IPS-18a (cell line): ENCODE results near the gene UQCRC1.
A peak's percentile ranks its signal among the peaks of the same experiment; 100 is the strongest.

Experiments used
- H3K27ac ChIP-seq: one replicate; pipeline ENCODE4 v1.5.1; 2013; ENCODE audit warnings: low read length
- H3K27me3 ChIP-seq: one replicate; pipeline ENCODE4 v1.6.1; 2013; ENCODE audit warnings: mild to moderate bottlenecking, low read length; ENCODE audit not compliant: control insufficient read depth, insufficient read depth
- H3K36me3 ChIP-seq: one replicate; pipeline ENCODE4 v1.6.1; 2013; ENCODE audit warnings: low read depth, low read length; ENCODE audit not compliant: control insufficient read depth
- H3K4me1 ChIP-seq: one replicate; pipeline ENCODE4 v1.6.1; 2013; ENCODE audit warnings: low read depth, low read length; ENCODE audit not compliant: control insufficient read depth
- H3K4me3 ChIP-seq: one replicate; pipeline ENCODE4 v1.5.1; 2013; ENCODE audit warnings: low read length
- H3K9ac ChIP-seq: one replicate; pipeline ENCODE4 v1.6.1; 2013; ENCODE audit warnings: mild to moderate bottlenecking, low read length, moderate library complexity
- H3K9me3 ChIP-seq: one replicate; pipeline ENCODE4 v1.6.1; 2013; ENCODE audit warnings: low read depth, low read length; ENCODE audit not compliant: control insufficient read depth

UQCRC1 gene

DNA sequence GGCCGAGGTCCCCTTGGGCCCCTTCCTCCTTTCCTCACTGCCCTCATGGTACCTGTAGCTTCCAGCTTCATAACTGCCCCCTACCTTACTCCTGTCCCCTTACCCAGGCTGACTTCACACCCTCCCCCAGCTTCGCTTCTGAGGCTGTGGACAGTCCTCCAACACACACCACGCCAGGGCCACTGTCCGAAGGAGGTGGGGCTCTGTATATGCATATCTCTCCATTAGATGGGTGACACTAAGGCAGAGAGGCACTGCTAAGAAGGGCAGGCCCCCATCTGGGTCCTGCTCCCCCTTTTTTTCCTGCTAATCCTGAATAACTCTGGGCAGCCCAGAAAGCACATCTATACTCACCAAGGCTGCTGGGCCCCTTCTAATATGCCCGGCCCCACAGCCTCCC lies 13.3 kb downstream of the UQCRC1 start:
- Histone ChIP-seq H3K27ac (no peak overlapping the region), H3K9me3 (no peaks in the 10 kb centered on the region), H3K9ac (no peak overlapping the region), H3K4me3 (no peak overlapping the region), H3K27me3 (no peaks in the 10 kb centered on the region), H3K36me3 (peaks cover 40% of the 10 kb centered on the region), H3K4me1 (peaks cover 6% of the 10 kb centered on the region)

DNA sequence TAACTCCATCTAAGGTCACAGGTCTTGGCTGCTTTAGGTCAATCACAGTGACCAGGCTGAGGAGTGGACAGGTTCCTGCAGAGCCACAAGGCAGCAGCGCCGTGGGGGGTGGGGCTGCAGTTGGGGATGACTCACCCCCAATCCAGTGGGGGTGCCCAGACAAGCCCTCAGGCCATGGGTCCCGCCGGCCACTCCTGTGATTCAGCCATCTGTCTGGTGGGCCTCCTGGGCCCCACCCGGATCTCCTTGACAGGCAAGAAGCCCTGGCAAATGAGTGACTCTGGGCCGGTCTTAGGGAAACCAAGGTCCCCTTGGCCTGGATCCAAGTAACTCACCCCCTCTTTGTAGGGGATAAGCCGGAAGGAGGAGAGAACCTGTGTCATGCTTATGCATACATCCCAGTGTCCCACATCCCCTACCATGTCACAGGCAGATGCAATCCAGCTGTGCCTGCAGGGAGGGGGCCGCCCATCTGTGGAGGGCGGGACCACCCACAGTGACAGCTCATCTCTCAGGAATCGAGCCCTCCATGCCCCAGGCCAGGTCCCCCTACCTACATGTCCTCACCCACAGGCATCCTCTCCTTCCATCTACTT lies 13.8 kb downstream of the UQCRC1 start:
- Histone ChIP-seq H3K9me3 (no peaks in the 10 kb centered on the region), H3K36me3 (peaks cover 35% of the 10 kb centered on the region), H3K27me3 (no peaks in the 10 kb centered on the region), H3K4me1 (peaks cover 6% of the 10 kb centered on the region), H3K4me3 (no peak overlapping the region), H3K9ac (no peak overlapping the region), H3K27ac (no peak overlapping the region)

DNA sequence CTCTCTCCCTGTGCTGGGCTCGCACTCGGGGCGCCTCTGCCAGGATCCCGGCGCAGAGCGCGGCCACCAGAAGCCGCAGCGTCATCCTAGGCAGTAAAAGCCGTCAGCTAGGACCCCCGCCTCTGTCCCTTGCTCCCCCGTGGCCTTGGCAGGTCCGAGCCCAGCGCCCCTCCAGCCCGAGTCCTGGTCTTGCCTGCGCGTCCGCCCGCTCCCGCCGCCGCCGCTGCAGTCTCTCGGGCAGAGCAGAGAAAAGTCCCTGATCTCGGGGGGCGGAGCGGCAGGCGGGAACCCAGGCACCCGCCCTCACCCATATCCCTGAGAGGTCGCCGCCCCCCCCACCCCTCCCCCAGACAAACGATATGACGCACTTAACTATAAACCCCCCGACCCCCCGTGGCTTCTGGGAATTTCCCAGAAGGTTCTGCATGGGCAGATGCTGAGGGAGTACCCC lies 14.3 kb downstream of the UQCRC1 start, which contains the start of gene COL7A1:
Gene COL7A1 (minus strand): TSS at position 255 of the 451 bp plus-strand sequence. CDS start 170 bp downstream, at position 85.
- Histone ChIP-seq H3K9me3 (no peaks in the 10 kb centered on the region), H3K27me3 (no peaks in the 10 kb centered on the region), H3K4me1 (peaks cover 6% of the 10 kb centered on the region), H3K36me3 (peaks cover 30% of the 10 kb centered on the region), H3K9ac (peak within 1 kb of the TSS; percentile 20), H3K4me3 (peak within 1 kb of the TSS; percentile 15), H3K27ac (no peak within 1 kb of the TSS)

DNA sequence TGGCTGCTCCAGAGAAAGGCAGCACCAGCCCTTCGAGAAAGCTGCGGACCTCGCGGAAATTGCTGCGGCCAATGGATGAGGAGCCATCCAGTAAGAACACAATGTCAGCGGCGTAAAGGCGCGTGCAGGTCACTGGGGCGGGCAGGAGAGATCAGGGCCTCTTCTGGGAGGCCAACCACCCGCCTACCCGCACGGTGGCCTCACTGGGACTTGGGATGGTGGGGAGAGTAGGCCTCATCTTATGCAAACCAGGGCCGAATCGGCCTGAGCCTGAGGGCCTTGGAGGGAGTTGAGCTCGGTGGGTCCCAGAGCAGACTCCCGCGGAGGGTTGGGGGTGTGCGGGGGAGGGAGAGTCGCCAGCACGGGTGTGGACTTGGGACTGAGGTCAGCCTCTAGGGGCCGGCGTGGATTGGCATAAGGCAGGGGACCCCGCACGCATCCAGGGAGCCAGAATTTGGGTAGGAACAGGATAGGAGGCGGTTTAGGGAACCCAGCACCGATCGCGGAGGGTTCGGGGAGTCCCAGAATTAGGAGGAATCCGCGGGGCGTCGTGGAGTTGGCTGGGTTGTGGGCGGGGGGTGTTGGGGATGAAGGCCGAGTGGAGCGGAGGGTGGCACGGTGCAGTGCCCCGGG lies 14.9 kb downstream of the UQCRC1 start:
- H3K27me3 ChIP-seq, result no peaks in the 10 kb centered on the region
- H3K36me3 ChIP-seq, result peaks cover 24% of the 10 kb centered on the region
- no peaks in the 10 kb centered on the region for H3K9me3 ChIP-seq
- peak overlapping the region; percentile 20 for H3K9ac ChIP-seq
- H3K27ac ChIP-seq, result no peak overlapping the region
- H3K4me1 ChIP-seq, result peaks cover 6% of the 10 kb centered on the region
- H3K4me3 ChIP-seq, result peak overlapping the region; percentile 15

DNA sequence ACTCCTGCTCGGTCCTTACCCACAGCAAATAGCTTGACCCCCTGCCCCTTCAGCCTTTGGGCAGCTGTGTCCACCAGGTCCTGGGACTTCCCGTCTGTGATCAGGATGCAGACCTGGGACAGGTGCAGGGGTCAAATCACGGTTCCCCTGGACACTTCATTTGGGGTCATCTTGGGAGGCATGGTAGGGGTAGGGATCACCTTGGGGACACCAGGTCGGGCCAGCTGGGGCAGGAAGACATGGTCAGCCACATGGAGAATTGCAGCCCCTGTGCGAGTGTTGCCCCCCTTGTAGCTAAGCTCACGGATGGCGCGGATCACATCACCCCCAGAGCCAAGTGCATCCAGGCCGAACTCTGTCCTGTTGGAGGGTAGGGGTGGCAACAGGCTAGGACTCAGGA lies 16.1 kb downstream of the UQCRC1 start:
- no peak overlapping the region for H3K27ac ChIP-seq
- H3K36me3 ChIP-seq, result peaks cover 12% of the 10 kb centered on the region
- peaks cover 6% of the 10 kb centered on the region for H3K4me1 ChIP-seq
- no peaks in the 10 kb centered on the region for H3K9me3 ChIP-seq
- no peak overlapping the region for H3K4me3 ChIP-seq
- no peak overlapping the region for H3K9ac ChIP-seq
- no peaks in the 10 kb centered on the region for H3K27me3 ChIP-seq

DNA sequence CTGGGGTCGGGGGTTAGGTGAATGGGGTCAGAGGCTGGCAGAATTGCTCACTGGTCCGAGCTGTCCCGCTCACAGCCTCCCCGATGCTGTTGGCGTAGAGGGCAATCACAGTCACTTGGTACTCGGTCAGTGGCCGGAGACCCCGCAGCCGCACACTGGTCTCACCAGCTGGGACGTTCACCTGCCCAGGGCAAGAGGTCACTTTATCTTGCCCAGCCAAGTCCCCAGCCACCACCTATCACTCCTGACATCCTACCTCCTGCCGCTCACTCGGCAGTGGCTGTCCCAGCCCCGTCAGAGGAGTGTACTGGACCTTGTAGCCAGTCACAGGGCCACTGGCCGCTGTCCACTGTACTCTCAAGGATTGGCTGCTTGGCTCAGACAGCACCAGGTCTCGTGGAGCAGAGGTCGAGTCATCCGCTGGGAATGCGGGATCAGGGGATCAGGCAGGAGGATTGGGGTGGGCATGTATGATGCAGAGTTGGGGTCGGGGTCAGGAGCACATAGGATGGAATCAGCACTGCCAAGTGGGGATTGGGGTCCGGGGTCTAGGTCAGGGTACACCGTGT lies 16.8 kb downstream of the UQCRC1 start:
- peaks cover 5% of the 10 kb centered on the region for H3K36me3 ChIP-seq
- H3K4me1 ChIP-seq, result peaks cover 6% of the 10 kb centered on the region
- no peak overlapping the region for H3K9ac ChIP-seq
- H3K9me3 ChIP-seq, result no peaks in the 10 kb centered on the region
- no peak overlapping the region for H3K4me3 ChIP-seq
- H3K27me3 ChIP-seq, result no peaks in the 10 kb centered on the region
- H3K27ac ChIP-seq, result no peak overlapping the region

DNA sequence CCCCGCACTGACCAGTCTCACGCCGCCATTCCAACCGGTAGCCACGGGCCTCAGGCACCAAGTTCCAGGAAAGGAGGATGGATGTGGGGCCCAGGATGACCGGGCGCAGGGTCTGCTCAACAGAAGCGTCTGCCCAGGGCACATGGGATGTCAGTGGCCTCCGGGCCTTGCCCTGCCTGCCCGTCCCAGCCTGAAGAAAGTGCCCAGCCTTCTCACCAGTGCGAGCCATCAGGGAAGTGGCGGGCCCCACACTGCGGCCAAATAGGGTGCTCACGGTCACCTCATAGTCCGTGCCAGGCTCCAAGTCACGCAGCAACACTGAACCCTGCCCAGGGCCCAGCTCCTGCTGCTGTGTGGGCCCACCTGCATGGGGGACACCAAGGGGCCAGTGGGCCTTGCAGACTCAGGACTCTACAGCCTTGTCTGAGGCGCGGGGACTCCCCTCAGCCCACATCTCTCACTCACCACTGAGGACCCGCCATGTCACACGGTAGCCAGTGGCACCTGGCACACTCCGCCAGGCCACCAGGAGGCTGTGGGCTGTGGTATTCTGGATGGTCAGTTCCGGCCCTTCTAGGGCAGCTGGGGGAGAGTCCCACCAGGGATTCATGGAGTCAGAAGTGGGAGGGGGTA lies 17.4 kb downstream of the UQCRC1 start:
- Histone ChIP-seq H3K4me1 (peaks cover 6% of the 10 kb centered on the region), H3K27ac (no peak overlapping the region), H3K9ac (no peak overlapping the region), H3K36me3 (no peaks in the 10 kb centered on the region), H3K4me3 (no peak overlapping the region), H3K27me3 (no peaks in the 10 kb centered on the region), H3K9me3 (no peaks in the 10 kb centered on the region)

DNA sequence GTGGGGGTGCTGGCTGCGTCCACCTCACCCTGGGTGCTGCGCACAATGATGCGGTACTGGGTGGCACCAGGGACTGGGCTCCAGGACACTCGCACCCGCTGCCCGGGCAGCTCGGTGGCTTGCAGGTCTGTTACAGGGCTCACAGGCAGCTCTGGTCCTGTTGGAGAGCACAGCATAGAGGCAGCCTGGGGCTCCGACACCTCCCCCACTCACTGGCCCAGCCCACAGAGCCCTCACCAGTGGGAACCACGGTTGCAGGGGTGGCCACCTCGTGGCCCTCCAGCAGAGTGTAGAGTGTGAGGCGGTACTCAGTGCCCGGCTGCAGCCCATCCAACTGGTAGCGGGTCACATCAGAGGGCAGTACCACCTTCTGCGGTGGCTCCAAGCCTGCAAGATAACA lies 18.0 kb downstream of the UQCRC1 start:
- H3K9me3 ChIP-seq, result no peaks in the 10 kb centered on the region
- no peaks in the 10 kb centered on the region for H3K36me3 ChIP-seq
- no peak overlapping the region for H3K9ac ChIP-seq
- H3K4me1 ChIP-seq, result peaks cover 6% of the 10 kb centered on the region
- H3K4me3 ChIP-seq, result no peak overlapping the region
- no peak overlapping the region for H3K27ac ChIP-seq
- H3K27me3 ChIP-seq, result no peaks in the 10 kb centered on the region

DNA sequence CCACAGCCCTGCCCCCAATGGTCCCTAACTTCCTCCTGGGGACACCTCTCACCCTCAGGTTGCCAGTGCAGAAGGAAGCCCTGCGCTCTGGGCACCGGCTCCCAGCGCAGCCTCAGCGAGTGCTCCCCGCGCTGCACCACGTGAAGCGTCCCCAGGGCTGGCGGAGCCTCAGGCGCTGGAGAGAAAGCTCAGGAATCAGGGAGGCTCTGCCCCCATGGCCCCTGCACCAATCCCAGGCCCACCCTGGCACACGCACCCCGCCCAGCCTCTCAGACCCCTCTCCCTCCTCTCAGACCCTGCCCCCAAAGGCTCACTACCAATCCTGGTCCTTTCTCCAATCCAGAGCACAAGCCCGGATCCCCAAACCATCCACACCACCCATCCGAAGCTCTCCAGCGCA lies 21.2 kb downstream of the UQCRC1 start:
- H3K4me1 ChIP-seq, result no peaks in the 10 kb centered on the region
- H3K27me3 ChIP-seq, result no peaks in the 10 kb centered on the region
- H3K36me3 ChIP-seq, result no peaks in the 10 kb centered on the region
- H3K9ac ChIP-seq, result no peak overlapping the region
- H3K4me3 ChIP-seq, result no peak overlapping the region
- no peaks in the 10 kb centered on the region for H3K9me3 ChIP-seq
- no peak overlapping the region for H3K27ac ChIP-seq

DNA sequence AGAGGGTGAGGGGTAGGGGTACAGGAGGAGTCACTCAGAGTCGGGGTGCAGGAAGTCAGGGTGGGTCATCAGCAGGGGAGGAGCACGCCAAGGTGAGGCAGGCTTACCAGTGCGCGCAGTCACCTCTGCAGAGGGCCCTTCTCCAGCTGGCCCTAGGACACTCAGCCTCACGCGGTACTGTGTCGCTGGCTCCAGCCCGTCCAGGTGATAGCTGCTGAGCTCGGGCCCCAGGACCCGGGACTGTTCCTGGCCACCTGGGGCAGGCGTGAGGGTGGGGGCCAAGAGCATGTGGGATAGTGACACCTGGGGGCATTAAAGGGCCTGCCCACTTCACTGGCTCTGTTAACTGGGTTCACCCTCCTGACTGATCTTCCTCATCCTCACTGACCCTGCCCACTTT lies 21.8 kb downstream of the UQCRC1 start:
- no peaks in the 10 kb centered on the region for H3K27me3 ChIP-seq
- no peaks in the 10 kb centered on the region for H3K9me3 ChIP-seq
- H3K4me1 ChIP-seq, result no peaks in the 10 kb centered on the region
- no peaks in the 10 kb centered on the region for H3K36me3 ChIP-seq
- no peak overlapping the region for H3K9ac ChIP-seq
- H3K27ac ChIP-seq, result no peak overlapping the region
- no peak overlapping the region for H3K4me3 ChIP-seq

DNA sequence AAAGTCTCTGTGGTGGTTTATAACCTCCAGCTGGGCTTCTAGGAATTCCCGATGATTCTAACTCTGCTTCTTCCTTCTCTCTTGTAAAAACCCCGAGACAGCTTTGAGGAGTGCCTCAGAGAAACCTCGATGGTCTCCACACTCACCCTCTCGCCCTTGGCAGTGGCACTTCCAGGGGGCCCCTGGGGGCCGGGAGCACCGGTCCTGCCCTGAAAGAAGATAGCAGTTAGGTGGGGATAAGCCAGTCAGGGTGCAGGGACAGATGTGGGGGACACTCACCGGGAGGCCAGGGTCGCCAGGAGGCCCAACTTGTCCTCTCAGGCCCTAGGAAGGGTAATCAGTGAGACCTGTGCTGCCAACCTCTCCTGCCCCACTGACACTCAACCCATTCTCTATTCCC lies 24.0 kb downstream of the UQCRC1 start:
- Histone ChIP-seq H3K9me3 (no peaks in the 10 kb centered on the region), H3K36me3 (no peaks in the 10 kb centered on the region), H3K27ac (no peak overlapping the region), H3K27me3 (no peaks in the 10 kb centered on the region), H3K4me1 (no peaks in the 10 kb centered on the region), H3K9ac (no peak overlapping the region), H3K4me3 (no peak overlapping the region)
